Activated CD8-positive, alpha-beta T cell treated with anti-CD3 and anti-CD28 coated beads for 36 hours (primary cell): ENCODE measurements around the gene LHX3. TPM values are rescaled to one million over a fixed set of nuclear protein-coding genes. Genes with fewer than 3 reads are reported as not detected.

Experiments
- ATAC-seq: fragments of 200-7000 bp; cut with Tn5 transposase; one replicate; pipeline ENCODE4 v1.10.0; 2021; ENCODE audit warnings: mild to moderate bottlenecking, moderate library complexity
- CTCF ChIA-PET: fragments of 350-600 bp; sonication (Branson Sonifier 250); formaldehyde crosslinking; loops from one replicate; lab custom pipeline; 2021; ENCODE audit warnings: antibody characterized with exemption; lab: Charles Lee
- POLR2A ChIA-PET: fragments of 350-600 bp; sonication (Branson Sonifier 250); formaldehyde crosslinking; loops from one replicate; lab custom pipeline; 2021; ENCODE audit warnings: antibody characterized with exemption; lab: Charles Lee
- DNase-seq: peaks from one replicate; pipeline ENCODE4 v3.0.0-alpha.2; 2020
- H3K27ac Mint-ChIP-seq: one replicate; pipeline ENCODE4 v1.8.0; 2021; ENCODE audit warnings: mild to moderate bottlenecking, mixed read lengths
- H3K27me3 Mint-ChIP-seq: one replicate; pipeline ENCODE4 v1.8.0; 2021; ENCODE audit warnings: mixed read lengths
- H3K36me3 Mint-ChIP-seq: one replicate; pipeline ENCODE4 v1.8.0; 2021; ENCODE audit warnings: low read depth, mixed read lengths
- H3K4me1 Mint-ChIP-seq: one replicate; pipeline ENCODE4 v1.8.0; 2021; ENCODE audit warnings: low read depth, mixed read lengths
- H3K4me3 Mint-ChIP-seq: one replicate; pipeline ENCODE4 v1.8.0; 2021; ENCODE audit warnings: mild to moderate bottlenecking, moderate library complexity, mixed read lengths
- H3K9me3 Mint-ChIP-seq: one replicate; pipeline ENCODE4 v1.8.0; 2021; ENCODE audit warnings: mixed read lengths
- intact Hi-C: fragments of 100-400 bp; cut with micrococcal nuclease; formaldehyde crosslinking; loops from one replicate; pipeline ENCODE4 v1.10.0; 2022
- total RNA-seq, 2 experiments: library from RNA; stranded (reverse); gene quantifications; one replicate each; pipeline ENCODE4 v1.2.3, GENCODE V29; 2021
- TF ChIP-seq, protein P1 (sequence below): fragments of 200-600 bp; IDR thresholded peaks from one replicate; pipeline ENCODE4 v1.8.0; 2022; ENCODE audit warnings: antibody characterized with exemption, mild to moderate bottlenecking

LHX3 gene
- total RNA-seq, 2 experiments from 2014 or later = not detected

DNA sequence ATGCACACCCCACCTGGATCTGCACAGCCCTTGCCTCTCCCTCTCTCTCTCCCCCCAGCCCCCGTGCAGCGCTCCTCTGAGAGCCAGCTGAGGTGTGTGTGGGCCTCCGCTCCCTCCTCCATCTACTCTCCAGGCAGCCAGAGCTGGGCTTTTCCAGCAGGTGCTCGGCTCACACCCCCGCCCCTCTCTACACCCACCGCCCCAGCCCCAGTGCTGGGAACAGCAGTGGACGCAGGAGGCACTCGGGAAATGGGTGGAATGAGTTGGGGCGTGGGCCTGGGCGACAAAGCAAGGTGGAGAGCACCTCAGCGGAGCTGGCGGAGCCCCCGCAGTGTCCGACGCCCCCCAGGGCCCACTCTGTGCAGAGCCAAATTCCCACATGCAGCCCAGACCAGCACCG is 13.3 kb upstream of the LHX3 start:
- DNase-seq (no peak), ATAC-seq (no peak)
- intact Hi-C loops = no loop called here
- POLR2A ChIA-PET = no interaction called here
- no peak overlapping the region for H3K27ac Mint-ChIP-seq
- no peak overlapping the region for H3K4me3 Mint-ChIP-seq
- H3K36me3 Mint-ChIP-seq = peaks cover 33% of the 10 kb centered on the region
- H3K4me1 Mint-ChIP-seq = no peaks in the 10 kb centered on the region
- TF ChIP-seq, protein P1, sequence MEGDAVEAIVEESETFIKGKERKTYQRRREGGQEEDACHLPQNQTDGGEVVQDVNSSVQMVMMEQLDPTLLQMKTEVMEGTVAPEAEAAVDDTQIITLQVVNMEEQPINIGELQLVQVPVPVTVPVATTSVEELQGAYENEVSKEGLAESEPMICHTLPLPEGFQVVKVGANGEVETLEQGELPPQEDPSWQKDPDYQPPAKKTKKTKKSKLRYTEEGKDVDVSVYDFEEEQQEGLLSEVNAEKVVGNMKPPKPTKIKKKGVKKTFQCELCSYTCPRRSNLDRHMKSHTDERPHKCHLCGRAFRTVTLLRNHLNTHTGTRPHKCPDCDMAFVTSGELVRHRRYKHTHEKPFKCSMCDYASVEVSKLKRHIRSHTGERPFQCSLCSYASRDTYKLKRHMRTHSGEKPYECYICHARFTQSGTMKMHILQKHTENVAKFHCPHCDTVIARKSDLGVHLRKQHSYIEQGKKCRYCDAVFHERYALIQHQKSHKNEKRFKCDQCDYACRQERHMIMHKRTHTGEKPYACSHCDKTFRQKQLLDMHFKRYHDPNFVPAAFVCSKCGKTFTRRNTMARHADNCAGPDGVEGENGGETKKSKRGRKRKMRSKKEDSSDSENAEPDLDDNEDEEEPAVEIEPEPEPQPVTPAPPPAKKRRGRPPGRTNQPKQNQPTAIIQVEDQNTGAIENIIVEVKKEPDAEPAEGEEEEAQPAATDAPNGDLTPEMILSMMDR = no peak
- no peaks in the 10 kb centered on the region for H3K9me3 Mint-ChIP-seq
- no peaks in the 10 kb centered on the region for H3K27me3 Mint-ChIP-seq
- CTCF ChIA-PET = no interaction called here

GRCh38 chr9:136216541-136217244 is 11.8 kb upstream of the LHX3 start:
- Mint-ChIP-seq H3K9me3 (no peaks in the 10 kb centered on the region), H3K4me3 (no peak overlapping the region), H3K27ac (no peak overlapping the region), H3K27me3 (no peaks in the 10 kb centered on the region), H3K36me3 (peaks cover 32% of the 10 kb centered on the region), H3K4me1 (no peaks in the 10 kb centered on the region)
- ATAC-seq (no peak), DNase-seq (no peak)
- CTCF ChIA-PET = interaction anchor here (0.9 kb wide), 1 partner anchor 10 kb away, joined by 5 read pairs; no protein-coding TSS in a partner anchor
- TF ChIP-seq, protein P1 = no peak
- intact Hi-C loops = no loop called here
- POLR2A ChIA-PET = interaction anchor here (1.1 to 1.4 kb wide), 2 partner anchors 14 to 16 kb away, joined by 3 read pairs; no protein-coding TSS in a partner anchor

GRCh38 chr9:136213733-136214132 is 8.8 kb upstream of the LHX3 start:
- CTCF ChIA-PET = interaction anchor here (1.2 kb wide), 1 partner anchor 43 kb away, joined by 3 read pairs; no protein-coding TSS in a partner anchor
- Mint-ChIP-seq H3K27ac (no peak overlapping the region), H3K9me3 (no peaks in the 10 kb centered on the region), H3K36me3 (peaks cover 30% of the 10 kb centered on the region), H3K4me1 (no peaks in the 10 kb centered on the region), H3K27me3 (no peaks in the 10 kb centered on the region), H3K4me3 (no peak overlapping the region)
- TF ChIP-seq, protein P1 = no peak
- intact Hi-C loops = no loop called here
- ATAC-seq (no peak), DNase-seq (no peak)
- POLR2A ChIA-PET = no interaction called here

- no peak overlapping the region for H3K27ac Mint-ChIP-seq
- TF ChIP-seq, protein P1 = no peak
- H3K4me3 Mint-ChIP-seq = no peak overlapping the region
- H3K36me3 Mint-ChIP-seq = peaks cover 30% of the 10 kb centered on the region
- H3K27me3 Mint-ChIP-seq = no peaks in the 10 kb centered on the region
- ATAC-seq = no peak
- ChIA-PET CTCF (interaction anchor here (1.2 kb wide), 1 partner anchor 42 kb away, joined by 3 read pairs; no protein-coding TSS in a partner anchor), POLR2A (no interaction called here)
- no peak for DNase-seq
- intact Hi-C loops = no loop called here
- no peaks in the 10 kb centered on the region for H3K4me1 Mint-ChIP-seq
- no peaks in the 10 kb centered on the region for H3K9me3 Mint-ChIP-seq
Observed at GRCh38 chr9:136212345-136212950, 7.5 kb upstream of the LHX3 start.
